GM12891 (cell line): ENCODE results near the gene KRTAP19-7.

ENCODE experiments used
- PAX5 ChIP-seq: IDR thresholded peaks from 2 replicates; pipeline ENCODE4 v1.6.1; 2011; ENCODE audit warnings: low read length, moderate library complexity, mild to moderate bottlenecking; ENCODE audit not compliant: insufficient read depth, severe bottlenecking
- POLR2A ChIP-seq: IDR thresholded peaks from 2 replicates; pipeline ENCODE4 v1.6.1; 2011; ENCODE audit warnings: low read depth, low read length, control low read depth
- POLR2AphosphoS5 ChIP-seq: IDR thresholded peaks from 2 replicates; pipeline ENCODE4 v1.6.1; 2011; ENCODE audit warnings: low read depth, low read length, control low read depth
- POU2F2 ChIP-seq: IDR thresholded peaks from 2 replicates; pipeline ENCODE4 v1.6.1; 2011; ENCODE audit warnings: low read depth, mild to moderate bottlenecking, control low read depth, low read length, moderate library complexity
- TAF1 ChIP-seq: IDR thresholded peaks from 2 replicates; pipeline ENCODE4 v1.6.1; 2011; ENCODE audit warnings: low read depth, low read length, control low read depth

GRCh38 chr21:30605968-30606367, 44.9 kb upstream of the KRTAP19-7 start:
- no peak for TF ChIP-seq POLR2AphosphoS5
- no peak for TF ChIP-seq POLR2A
- no peak for TF ChIP-seq TAF1
- no peak for TF ChIP-seq PAX5
- TF ChIP-seq POU2F2: no peak
